ENCODE data around the gene CCDC187. TPM values are rescaled to one million over a fixed set of nuclear protein-coding genes. Genes with fewer than 3 reads are reported as not detected.

CCDC187 gene
- total and polyA plus RNA-seq, 8 donors, result 0.12 to 2.8 (median 0.45) TPM; not detected in 1

GRCh38 chr9:136309806-136310220 is 5.9 kb upstream of the CCDC187 start:
- Histone ChIP-seq H3K36me3 (no peaks in the 10 kb centered on the region), H3K27ac (no peak overlapping the region), H3K4me1 (peaks cover 0 to 21% (median 10%) of the 10 kb centered on the region in 4 donors), H3K27me3 (peaks cover 0 to 62% (median 7%) of the 10 kb centered on the region in 3 donors), H3K9me3 (peaks cover 0 to 5% (median 2%) of the 10 kb centered on the region in 4 donors), H3K4me3 (no peak overlapping the region)
- peak in 1 of 4 donors; percentile 13 for TF ChIP-seq POLR2A (IDR thresholded peaks at IDR 0.05)
- no peak for TF ChIP-seq POLR2AphosphoS5 (IDR thresholded peaks at IDR 0.05)
- no peak for TF ChIP-seq EP300 (IDR thresholded peaks at IDR 0.05)
- no peak for TF ChIP-seq CTCF (IDR thresholded peaks at IDR 0.05)
- 86 to 96% (median 92%) methylated on average over 5 of the region's 5 CpGs for WGBS, 5 donors
- intact Hi-C loops (cut with DNase I; ENCODE audit: low total_unique reads), result no loop called here
- no peak for DNase-seq

GRCh38 chr9:136309101-136309801 is 5.4 kb upstream of the CCDC187 start:
- intact Hi-C loops (cut with DNase I; ENCODE audit: low total_unique reads), result no loop called here
- H3K4me3 ChIP-seq, result no peak overlapping the region

GRCh38 chr9:136308702-136309053 is 4.8 kb upstream of the CCDC187 start:
- no peak overlapping the region for H3K27ac ChIP-seq
- no peaks in the 10 kb centered on the region for H3K36me3 ChIP-seq
- H3K4me1 ChIP-seq, result peaks cover 0 to 21% (median 10%) of the 10 kb centered on the region in 4 donors
- H3K27me3 ChIP-seq, result peaks cover 0 to 73% (median 7%) of the 10 kb centered on the region in 3 donors
- intact Hi-C loops (cut with DNase I; ENCODE audit: low total_unique reads), result no loop called here
- DNase-seq, result no peak
- TF ChIP-seq POLR2AphosphoS5 (IDR thresholded peaks at IDR 0.05), result no peak
- no peak overlapping the region for H3K4me3 ChIP-seq
- H3K9me3 ChIP-seq, result no peaks in the 10 kb centered on the region

More at GRCh38 chr9:136309101-136309801, 5.4 kb upstream of the CCDC187 start:
- no peak overlapping the region for H3K27ac ChIP-seq
- H3K27me3 ChIP-seq, result peaks cover 0 to 67% (median 7%) of the 10 kb centered on the region in 3 donors
- no peaks in the 10 kb centered on the region for H3K36me3 ChIP-seq
- peaks cover 0 to 21% (median 10%) of the 10 kb centered on the region in 4 donors for H3K4me1 ChIP-seq
- no peaks in the 10 kb centered on the region for H3K9me3 ChIP-seq
- no peak for TF ChIP-seq POLR2A (IDR thresholded peaks at IDR 0.05)
- no peak for TF ChIP-seq POLR2AphosphoS5 (IDR thresholded peaks at IDR 0.05)
- no peak for TF ChIP-seq EP300 (IDR thresholded peaks at IDR 0.05)
- no peak for TF ChIP-seq CTCF (IDR thresholded peaks at IDR 0.05)
- DNase-seq, result peak in 1 of 2 donors; percentile 83
- 46 to 58% (median 50%) methylated on average over 3 to 22 of the region's 22 CpGs for whole genome bisulfite sequencing, 5 donors

GRCh38 chr9:136308006-136308701 is 4.3 kb upstream of the CCDC187 start:
- no peaks in the 10 kb centered on the region for H3K36me3 ChIP-seq
- no peak for DNase-seq
- H3K27me3 ChIP-seq, result peaks cover 0 to 78% (median 7%) of the 10 kb centered on the region in 3 donors
- H3K4me1 ChIP-seq, result peaks cover 0 to 21% (median 10%) of the 10 kb centered on the region in 4 donors
- intact Hi-C loops (cut with DNase I; ENCODE audit: low total_unique reads), result no loop called here
- H3K27ac ChIP-seq, result no peak overlapping the region
- WGBS, 5 donors, result 92 to 97% (median 94%) methylated on average over 4 of the region's 4 CpGs
- no peaks in the 10 kb centered on the region for H3K9me3 ChIP-seq
- TF ChIP-seq EP300 (IDR thresholded peaks at IDR 0.05) (no peak), POLR2AphosphoS5 (IDR thresholded peaks at IDR 0.05) (no peak), POLR2A (IDR thresholded peaks at IDR 0.05) (no peak), CTCF (IDR thresholded peaks at IDR 0.05) (no peak)
- H3K4me3 ChIP-seq, result no peak overlapping the region
